ENCODE data around the gene CACFD1.

DNA sequence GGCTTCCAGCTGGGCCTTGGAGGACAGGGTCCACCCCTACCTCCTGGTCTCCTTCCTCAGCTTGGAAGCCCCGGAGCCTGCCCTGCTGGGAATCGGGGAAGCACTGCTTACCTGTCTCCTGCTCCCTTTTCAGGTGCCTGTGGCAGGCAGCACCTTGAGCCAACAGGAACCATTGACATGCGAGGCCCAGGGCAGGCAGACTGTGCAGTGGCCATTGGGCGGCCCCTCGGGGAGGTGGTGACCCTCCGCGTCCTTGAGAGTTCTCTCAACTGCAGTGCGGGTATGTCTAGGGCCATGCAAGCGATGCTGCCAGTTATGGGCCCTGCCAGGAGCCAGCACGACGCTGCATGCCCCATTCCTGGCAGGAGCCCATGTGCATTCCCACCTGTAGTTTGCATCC lies 3.8 kb upstream of the CACFD1 start:
- TF ChIP-seq, protein P1, sequence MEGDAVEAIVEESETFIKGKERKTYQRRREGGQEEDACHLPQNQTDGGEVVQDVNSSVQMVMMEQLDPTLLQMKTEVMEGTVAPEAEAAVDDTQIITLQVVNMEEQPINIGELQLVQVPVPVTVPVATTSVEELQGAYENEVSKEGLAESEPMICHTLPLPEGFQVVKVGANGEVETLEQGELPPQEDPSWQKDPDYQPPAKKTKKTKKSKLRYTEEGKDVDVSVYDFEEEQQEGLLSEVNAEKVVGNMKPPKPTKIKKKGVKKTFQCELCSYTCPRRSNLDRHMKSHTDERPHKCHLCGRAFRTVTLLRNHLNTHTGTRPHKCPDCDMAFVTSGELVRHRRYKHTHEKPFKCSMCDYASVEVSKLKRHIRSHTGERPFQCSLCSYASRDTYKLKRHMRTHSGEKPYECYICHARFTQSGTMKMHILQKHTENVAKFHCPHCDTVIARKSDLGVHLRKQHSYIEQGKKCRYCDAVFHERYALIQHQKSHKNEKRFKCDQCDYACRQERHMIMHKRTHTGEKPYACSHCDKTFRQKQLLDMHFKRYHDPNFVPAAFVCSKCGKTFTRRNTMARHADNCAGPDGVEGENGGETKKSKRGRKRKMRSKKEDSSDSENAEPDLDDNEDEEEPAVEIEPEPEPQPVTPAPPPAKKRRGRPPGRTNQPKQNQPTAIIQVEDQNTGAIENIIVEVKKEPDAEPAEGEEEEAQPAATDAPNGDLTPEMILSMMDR (conservative IDR thresholded peaks at IDR 0.05; ENCODE audit: low read depth, low read length) = no peak
- TF ChIP-seq EZH2 (IDR thresholded peaks at IDR 0.05; ENCODE audit: borderline replicate concordance, low read depth, low read length, poor library complexity, severe bottlenecking) = no peak
